Bone marrow (tissue), 2 donors: ENCODE results near the gene TMEM131.

ENCODE experiments used
- DNase-seq, 2 donors: peaks; one replicate each; lab custom pipeline; 2025; lab: John Stamatoyannopoulos, UW

Gene TMEM131

DNA sequence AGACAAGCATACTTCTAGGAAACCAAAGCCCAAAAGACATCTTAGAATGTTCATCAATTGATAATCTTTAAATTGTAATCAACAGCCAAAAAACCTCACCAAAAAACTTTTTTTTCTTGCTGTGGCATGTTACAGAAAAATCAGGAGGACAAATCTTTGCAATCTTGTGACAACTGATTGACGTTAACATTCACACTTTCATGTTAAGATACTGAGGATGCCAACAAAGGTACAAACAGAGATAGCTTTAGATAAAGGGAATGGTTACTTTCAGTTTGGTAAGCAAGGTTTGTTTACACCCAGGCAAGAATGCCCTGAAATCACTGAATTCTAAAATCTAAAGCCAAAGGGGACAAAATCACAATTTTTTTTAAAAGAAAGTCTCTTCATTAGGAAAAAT is 190.0 kb downstream of the TMEM131 start:
- DNase-seq = no peak

DNA sequence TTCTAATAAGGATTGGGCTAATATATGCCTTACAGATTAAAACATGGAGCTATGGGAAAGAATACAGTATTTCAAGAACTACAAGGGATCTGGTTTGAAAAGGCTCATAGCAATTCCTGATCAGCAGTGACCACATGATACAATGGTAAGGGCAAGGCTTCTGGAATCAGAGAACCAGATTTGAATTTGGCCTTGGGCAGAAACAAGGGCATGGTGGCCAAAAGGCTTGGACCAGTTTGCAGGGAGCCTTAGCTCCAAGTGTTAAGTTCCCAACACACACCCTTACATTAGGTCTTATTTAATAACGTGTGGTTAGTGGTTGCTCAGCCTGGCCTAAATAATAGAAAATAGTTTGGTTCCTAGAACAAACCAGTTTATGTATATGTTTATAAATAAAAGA is 194.7 kb downstream of the TMEM131 start:
- DNase-seq = no peak

DNA sequence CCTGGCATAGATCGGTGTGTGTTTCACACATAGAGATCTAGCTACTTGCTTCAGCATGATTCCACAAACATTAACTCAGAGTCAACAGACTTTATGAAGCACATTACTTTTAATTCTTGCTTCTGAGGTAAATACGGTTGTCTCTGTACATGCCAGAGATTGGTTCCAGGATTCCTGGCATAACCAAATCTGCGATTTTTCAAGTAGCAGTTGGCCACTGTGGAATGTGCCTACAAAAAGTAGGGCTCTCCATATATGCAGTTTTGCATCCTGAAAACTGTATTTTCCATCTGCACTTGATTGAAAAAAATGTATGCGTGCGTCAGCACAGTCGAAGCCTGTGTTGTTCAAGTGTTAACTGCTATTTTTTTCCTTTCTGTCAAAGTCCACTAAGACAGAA is 197.3 kb downstream of the TMEM131 start:
- no peak for DNase-seq

DNA sequence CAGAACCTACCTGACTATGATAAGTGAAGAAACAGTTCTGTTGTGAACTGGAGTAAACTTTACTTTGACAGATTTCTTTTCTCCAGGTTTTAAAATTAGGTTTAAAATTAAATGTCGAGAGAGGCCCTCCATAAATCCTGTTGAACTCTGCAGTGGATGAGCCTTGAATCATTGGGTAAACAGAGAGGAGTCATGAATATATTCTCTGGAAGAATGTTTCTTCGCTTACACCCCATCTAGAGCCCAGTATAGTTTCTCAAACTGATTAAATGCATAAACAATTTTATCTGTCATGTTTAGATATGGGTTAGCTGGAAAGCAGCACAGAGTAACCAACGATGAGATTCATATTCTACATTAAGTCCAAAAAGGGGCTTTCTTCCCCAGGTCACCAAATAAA is 198.4 kb downstream of the TMEM131 start:
- no peak for DNase-seq

DNA sequence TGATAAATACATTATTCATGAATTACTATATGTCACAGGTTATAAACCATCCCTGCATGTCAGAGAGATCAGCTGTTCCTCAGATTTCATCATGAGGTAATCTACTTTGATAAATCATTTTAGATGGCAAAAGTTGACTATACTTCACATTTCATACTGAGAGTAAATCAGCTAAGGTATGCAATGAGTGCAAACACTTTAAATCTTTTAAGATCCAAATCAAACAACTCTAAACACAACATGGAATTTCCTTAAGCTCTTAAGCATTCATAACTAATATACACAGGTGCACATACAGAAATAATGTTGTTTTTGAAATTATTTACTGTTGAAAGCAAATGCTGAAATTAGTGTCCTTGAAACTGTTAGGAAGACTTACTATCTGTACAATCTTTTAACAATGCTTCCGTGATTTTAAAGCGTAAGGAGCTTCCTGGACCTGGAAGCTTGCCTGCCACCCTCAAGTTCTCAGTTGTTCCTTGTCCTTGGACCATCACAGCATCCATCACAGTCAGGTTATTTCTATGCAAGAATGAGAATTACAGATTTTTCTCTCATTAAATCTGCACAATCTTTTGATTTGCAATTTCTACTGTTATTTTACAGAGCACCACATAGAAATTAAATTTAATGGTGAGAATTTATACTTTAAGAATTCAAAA is 199.2 kb downstream of the TMEM131 start:
- DNase-seq = no peak

DNA sequence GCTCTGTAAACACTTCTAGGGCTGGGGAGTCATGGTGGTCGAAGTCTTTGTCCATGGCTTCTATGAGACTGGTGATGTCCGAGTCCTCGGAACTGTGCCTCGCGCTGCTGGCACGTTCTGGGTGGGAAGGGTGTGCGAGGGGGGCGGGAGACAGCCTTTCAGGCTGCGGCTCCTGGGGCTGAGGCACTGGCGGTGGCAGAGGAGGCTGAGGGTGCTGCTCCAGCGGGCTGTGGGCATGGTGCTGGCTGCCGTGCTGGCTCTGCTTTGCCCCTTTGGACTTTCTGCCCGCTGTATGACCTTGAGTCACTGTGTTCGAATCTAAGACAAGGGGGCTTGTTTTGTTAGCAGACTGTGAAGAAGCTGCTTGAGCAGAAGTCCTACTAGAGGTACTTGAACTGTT is 203.3 kb downstream of the TMEM131 start:
- DNase-seq = no peak

DNA sequence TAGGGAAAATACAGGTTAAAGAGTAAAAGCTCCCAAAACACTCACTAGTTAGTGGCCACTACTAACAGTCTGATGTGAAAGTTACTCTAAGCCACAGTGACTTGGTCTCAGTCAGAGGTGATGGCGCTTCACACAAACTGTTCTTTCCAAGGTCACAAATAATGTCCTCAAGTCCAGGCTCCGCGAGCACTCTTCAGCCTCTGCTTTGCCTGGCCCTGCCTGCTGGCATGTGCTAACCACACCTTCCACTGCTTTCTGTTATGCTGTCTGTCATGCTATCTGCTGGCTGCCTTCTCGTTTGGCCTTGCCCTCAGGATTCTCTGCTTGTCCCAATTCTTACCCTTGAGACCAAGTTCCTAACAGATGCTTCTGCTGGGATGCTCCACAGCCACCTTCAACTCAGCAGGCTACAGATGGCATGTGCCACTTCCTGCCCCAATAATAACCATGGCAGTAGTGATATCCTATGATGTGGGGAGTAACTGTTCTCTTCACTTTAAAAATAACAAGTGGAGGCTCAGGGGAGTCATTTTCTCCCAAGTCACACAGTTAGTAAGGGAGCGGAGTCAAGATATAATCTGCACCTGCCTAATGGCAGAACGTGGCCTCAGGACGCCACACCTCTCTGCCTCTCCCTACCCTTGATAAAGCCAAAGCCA is 206.6 kb downstream of the TMEM131 start:
- DNase-seq = no peak

DNA sequence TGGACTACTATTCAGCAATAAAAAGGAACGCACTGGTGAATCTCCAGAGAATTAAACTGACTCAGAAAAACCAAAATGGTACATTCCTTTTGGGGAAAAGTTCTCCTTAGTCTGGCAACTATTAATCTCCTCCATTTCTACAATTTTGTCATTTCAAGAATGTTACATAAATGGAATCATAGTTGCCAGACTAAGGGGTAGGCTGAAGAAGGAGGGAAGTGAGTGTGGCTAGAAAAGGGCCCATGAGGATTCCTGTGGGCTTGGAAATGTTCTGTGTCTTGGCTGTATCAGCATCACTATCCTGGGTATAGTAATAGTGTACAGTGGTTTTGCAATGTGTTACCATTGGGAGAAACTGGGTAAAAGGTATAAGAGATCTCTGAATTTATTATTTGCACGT is 209.9 kb downstream of the TMEM131 start:
- DNase-seq = no peak

DNA sequence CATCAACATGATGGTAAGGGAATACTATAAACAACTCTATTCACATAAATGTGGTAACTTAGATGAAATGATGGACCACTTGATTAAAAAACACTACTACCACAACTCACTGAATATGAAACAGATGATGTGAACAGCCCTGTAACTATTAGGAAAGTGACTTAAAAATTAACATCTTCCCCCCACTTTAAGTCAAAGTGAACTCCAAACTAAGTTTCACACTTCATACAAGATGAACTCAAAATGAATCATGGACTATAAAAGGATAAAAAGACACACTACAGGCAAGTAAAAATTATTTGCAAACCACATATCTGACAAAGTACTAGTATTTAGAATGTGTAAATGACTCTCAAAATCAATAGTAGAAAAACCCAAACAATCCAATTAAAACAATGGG is 210.8 kb downstream of the TMEM131 start:
- no peak for DNase-seq

DNA sequence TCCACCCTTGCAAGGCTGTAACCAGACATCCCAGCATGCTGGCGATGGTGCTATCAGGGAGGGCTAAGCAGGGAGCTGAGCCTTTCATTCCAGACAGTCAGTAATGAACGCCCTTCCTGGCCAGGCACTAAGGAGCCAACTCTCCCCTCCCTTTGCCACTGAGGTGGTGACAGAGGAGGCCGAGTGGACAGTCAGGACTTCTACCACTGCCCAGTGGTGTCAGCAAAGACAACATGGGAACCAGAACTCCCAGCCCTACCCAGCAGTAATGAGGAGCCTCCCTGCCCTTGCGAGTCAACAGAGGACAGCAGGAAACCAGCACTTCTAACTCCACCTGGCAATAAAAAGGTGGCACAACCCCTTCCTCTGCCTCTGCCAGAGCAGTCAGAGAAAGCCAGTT is 213.8 kb downstream of the TMEM131 start:
- DNase-seq = no peak

DNA sequence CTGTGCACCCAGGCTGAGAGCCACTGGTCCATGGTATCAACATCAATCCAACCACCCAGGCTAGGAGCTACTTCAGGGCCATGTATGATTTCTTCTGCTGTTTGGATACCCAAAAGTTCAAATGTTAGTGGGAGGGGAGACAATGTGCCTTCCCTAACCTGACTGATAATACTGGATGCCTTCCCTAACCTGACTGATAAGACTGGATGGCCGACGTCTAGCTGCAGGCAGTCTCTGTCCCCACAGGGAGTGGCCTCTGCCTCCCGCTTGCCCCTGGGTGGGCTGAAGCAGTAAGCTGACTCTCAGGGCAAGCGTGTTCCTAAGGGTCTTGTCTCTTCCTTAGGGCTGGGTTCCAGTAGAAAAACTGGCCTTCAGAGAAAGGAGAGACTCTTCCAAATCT is 216.6 kb downstream of the TMEM131 start:
- DNase-seq = no peak

DNA sequence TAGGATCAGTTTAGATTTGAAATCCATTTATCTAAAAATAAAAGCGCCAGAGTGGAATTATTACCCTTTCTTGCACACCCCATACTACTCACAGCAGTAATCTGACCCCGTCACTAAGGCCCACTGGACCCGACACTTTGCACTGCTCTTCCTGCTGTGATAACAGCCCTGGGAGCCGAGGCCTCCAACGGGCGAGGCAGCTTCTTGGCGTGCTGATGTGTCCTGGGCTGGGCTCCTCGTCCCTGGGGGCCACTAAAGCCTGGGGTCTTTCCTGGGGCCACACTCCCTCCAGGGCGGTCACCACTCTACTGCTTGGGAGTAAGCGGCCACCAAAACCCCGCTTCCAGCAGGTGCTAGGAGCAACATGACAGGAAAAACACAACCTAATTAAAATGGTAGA is 220.7 kb downstream of the TMEM131 start:
- DNase-seq = no peak

DNA sequence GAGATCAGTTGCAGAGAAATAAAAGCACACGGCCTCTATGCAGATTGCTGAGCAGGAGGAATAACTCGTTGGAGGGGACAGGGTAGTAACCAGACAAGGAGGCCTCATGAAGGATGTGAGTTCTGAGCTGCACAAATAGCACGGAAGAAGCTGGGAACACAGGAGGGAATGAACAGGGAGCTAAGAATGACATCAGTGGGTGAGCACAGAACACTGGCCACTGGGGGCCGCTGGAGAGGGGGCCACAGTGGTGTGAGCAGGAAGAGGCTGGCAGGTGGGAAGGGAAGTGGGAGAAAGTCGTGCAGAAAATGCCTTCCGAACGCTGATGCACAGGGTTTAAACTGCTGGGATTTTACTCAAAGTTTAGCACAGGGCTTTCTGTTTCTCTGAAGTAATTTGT is 221.3 kb downstream of the TMEM131 start:
- DNase-seq = no peak

DNA sequence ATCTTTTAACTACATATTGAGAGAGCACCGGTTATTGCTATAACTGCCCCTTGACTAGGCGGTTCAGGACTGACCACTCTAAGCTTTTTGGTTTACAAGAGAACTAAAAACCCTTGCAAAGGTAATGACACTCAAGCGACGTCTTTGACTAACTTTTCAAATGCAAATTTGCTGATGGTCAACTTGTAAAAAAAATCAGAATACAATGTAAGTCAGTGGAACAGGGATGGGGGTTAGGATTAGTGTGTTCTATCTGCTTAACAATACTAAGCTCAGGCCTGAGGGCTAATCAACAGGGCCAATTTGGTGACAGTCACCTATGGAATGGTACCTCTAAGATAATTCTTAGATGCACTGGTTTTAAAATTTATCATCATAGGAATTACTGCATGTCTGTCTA is 225.3 kb downstream of the TMEM131 start:
- no peak for DNase-seq

DNA sequence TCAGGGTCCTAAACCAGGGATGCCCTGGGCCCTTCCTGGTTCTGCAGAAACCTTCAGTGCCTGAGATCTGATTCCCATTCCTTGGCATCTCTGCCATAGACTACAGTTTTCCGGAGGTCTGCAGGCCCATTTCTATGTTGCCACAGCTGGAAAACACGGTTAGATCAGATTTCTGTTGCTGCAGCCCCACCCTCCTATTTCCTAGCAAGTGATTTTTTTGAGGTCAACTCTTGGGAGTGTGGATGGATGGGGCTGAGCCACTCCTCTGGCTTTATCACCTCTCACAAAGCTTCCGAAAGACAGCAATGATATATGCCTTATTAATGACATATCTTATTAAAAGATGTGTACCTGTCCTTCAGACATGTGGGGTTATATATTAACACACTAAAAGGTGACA is 226.0 kb downstream of the TMEM131 start:
- DNase-seq = no peak

DNA sequence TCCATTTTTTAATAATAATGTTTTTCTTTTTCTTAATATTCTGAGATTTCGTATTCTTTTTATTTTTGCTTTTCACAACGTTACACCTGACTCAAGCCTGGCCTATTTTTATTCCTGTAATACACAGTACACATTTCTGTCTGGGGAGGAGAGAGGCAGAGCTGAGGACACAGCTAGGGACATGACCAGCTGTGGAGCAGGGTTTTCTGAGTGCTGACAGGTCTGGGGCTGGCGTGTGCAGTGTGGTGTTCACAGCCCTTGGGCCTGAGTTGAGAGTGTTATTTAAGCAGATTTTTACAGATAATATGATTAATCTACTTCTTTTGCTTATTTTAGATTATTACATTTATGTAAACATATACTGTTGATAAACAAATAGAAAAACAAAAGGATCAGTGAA is 226.4 kb downstream of the TMEM131 start:
- no peak for DNase-seq

DNA sequence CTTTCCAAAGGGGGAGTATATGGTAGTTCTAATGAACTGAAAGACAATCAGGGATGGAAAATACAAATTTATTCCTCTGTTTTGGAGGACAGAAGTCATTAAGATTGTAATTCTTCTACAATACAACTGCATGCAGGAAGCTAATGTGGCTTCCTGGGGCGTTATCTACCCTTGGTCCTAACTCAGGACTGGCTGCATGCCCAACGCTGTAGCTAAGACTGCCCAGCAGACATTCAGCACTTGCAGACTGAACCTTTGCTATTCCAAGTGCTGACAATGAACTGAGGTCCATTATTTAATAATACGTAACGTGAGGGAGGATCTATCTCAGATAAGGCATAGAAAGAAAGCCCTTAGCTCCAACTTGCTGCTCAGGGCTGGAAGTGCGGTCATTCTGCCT is 229.2 kb downstream of the TMEM131 start:
- DNase-seq = no peak

DNA sequence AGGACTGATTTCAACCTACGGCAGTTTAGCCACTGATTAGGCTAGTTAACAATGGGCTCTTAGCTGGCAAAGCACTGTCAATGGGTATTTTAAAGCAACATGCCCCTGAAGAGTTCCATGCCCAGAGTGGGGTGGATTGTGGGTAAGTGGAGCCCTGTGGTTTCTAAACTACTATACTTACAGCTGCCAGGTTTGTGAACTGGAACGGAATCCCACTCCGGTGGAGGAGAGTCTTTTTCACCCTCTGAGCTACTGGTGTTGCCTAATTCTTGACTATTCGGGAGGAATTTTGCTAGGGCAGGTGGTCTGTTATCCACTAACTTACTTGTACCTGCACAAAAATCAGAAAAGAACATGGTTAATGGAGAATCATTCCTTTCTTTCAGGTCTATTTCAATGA is 229.8 kb downstream of the TMEM131 start:
- DNase-seq = no peak

DNA sequence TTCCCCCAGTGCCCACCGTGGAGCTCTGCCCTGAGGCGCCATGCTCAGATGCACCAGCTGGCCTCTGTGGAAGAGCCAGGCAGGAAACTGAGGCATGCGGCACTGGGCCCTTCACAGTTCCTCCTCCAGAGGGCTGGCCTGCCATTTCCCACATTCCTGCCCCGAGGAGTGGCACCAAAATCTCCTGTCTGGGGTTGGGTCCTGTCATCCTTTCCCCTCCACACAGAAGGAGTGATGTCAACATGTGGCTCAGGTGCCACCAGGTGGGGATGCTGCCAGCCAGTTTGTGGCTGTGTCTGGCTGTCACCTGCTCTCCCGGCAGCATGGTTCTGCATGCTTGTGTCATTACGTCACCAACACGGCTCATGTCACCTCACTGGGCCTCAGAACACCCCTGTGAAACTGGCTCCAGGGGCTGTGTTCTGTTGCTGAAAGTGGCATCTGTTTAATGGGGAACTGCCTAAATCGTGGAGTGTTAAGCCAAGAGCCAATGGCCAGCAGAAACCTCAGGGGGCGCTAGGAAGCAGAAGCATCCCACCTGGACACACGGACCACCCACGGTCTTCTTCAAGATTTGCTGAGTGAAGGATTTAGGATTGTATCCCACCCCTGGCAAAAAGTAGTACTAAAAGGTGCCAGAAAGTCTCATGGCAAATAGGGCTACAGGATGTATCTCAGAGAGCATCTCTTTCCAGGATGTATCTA is 231.0 kb downstream of the TMEM131 start:
- DNase-seq = no peak

DNA sequence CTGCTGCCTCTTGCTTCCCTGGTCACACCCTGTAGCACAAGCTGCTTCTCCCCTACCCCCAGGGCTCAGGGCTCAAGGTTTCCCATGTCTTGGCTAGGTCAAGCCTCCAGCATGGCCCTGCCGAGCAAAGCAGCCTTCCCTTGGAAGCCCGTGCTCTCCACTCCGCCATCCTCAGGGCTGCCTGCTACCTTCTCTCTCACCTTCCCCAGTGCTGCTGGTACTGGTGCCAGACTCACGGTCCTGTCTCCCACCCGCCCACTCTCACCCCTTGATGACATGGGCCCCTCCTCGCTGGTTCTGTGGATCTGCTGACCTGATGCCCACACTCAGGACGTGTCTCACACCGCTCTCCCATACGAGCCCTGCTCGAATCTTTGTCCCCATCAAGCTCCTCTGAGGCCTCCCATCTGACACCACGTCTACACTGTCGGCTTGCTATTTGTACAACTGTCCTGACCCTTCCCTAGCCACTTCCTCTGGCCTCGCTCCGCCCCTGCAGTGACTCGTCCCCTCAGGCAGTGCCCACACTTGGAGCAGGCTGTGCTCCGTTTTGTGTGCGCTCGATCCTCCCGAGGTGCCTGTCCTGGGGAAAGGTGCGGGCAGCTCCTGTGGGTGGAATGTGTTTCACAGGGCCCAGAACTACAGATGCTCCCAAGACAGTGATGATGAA is 232.4 kb downstream of the TMEM131 start:
- no peak for DNase-seq

DNA sequence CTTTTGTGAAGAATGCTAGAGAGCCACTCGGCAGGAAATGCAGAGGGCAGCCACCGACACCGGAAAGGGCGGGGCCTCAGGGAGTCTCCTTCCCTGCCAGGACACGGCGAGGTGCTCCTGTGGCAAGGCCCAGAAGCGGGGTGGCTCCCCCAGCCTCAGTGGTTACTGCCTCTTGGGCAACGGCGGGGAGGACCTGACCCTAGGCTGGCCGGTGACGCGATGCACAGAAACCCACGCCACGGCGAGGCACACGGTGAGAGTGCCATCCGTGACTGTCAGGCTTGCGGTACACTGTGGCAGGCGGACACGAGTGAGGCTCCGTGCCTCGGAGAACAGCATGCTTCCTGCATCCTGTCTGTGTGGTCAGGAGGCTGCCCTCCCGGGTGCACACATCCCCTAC is 234.6 kb downstream of the TMEM131 start:
- DNase-seq = no peak

DNA sequence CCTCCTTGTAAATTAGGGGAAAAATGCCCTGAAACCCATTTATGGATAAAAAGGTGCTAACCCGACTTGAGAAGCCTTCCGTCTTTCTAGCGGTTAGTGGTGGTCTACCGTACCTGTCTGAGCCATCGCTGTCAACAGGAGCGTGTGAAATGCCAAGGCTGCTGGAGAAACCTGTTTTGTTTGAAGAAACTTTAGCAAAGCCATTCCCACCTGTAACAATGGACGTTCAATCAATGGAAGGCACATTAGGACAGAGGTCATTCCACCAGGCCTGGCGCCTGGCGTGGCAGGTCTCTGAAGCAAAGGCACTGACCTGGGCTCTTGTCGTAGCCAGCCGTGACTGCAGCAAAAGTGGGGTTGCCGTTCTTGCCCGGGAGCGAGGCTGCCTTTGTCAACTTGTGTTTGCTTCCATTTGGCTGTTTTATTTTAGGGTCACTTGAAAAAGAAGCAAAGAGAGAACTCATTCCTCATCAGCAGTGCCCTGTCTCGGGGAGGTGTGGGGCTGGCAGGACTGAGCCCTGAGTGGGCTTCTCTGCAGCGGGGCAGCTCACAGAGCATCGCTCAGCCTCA is 235.2 kb downstream of the TMEM131 start:
- no peak for DNase-seq
